Gastrocnemius medialis (tissue), 4 donors: ENCODE results near the gene PPARG. TPM values are rescaled to one million over a fixed set of nuclear protein-coding genes. Genes with fewer than 3 reads are reported as not detected.

Experiments used
- ATAC-seq, 2 donors: fragments of 150-250 bp; one replicate each; pipeline ENCODE4 v1.9.1; 2016
- DNase-seq, 2 donors: peaks; one replicate each; pipeline ENCODE4 v3.0.0-alpha.2; 2019
- H3K27ac ChIP-seq, 4 donors: fragments of 200-600 bp; sonication (generic); 1 replicate in 1 of 4; 2 replicates in 3 of 4; pipeline ENCODE4 v1.5.1; 2016 to 2018; ENCODE audit warnings: mild to moderate bottlenecking in 2 of 4, moderate library complexity in 1 of 4
- H3K27me3 ChIP-seq, 3 donors: fragments of 200-600 bp; sonication (generic) in 2 of 3; 1 replicate in 1 of 3; 2 replicates in 2 of 3; pipeline versions ENCODE4 v1.5.1 to v1.6.0; 2016 to 2019; ENCODE audit warnings: mild to moderate bottlenecking in 1 of 3, moderate library complexity in 1 of 3
- H3K36me3 ChIP-seq, 2 donors: fragments of 200-600 bp; sonication (generic) in 1 of 2; one replicate each; pipeline ENCODE4 v1.5.1; 2017 to 2018
- H3K4me1 ChIP-seq, 2 donors: fragments of 200-600 bp; sonication (generic) in 1 of 2; one replicate each; pipeline ENCODE4 v1.5.1; 2016 to 2017; ENCODE audit warnings: mild to moderate bottlenecking in 2 of 2
- H3K4me3 ChIP-seq, 4 donors: fragments of 200-600 bp; sonication (generic) in 3 of 4; 1 replicate in 1 of 4; 2 replicates in 3 of 4; pipeline ENCODE4 v1.5.1; 2016 to 2019; ENCODE audit warnings: mild to moderate bottlenecking in 2 of 4
- H3K9me3 ChIP-seq, 3 donors: fragments of 200-600 bp; sonication (generic) in 2 of 3; 1 replicate in 1 of 3; 2 replicates in 2 of 3; pipeline ENCODE4 v1.5.1; 2016 to 2019
- POLR2A ChIP-seq, 2 donors: fragments of 450-650 bp; IDR thresholded peaks; one replicate each; pipeline ENCODE4 v1.6.1; 2017; ENCODE audit warnings: antibody characterized with exemption in 2 of 2, mild to moderate bottlenecking in 2 of 2, moderate library complexity in 2 of 2
- in situ Hi-C, 4 donors: fragments of 200-750 bp; cut with MboI; loops; one replicate each; pipeline versions ENCODE4 v1.15.0 to v1.8.0; 2017; ENCODE audit warnings: low sequenced_read_pairs in 4 of 4
- intact Hi-C: fragments of 100-400 bp; cut with DNase I; formaldehyde crosslinking; loops from one replicate; pipeline ENCODE4 v1.15.1; 2023; ENCODE audit warnings: low total_unique reads
- total RNA-seq, 4 donors: library from RNA; depleted of rRNA; stranded (reverse); fragments of >200 nt; gene quantifications; one replicate each; pipeline versions ENCODE4 v1.1.0 to v1.2.3, GENCODE V29; 2016
- TF ChIP-seq, protein P1 (sequence below), 5 experiments: fragments of 450-650 bp in 3 of 5; fragments of 200-600 bp in 2 of 5; sonication (generic) in 2 of 5; IDR thresholded peaks in 4 of 5; conservative IDR thresholded peaks in 1 of 5; 1 replicate in 4 of 5; 2 replicates in 1 of 5; pipeline ENCODE4 v1.5.1; 2016 to 2019; ENCODE audit warnings: antibody characterized with exemption in 5 of 5, mild to moderate bottlenecking in 3 of 5, moderate library complexity in 3 of 5

The PPARG gene
- total RNA-seq, 4 donors from 2014 or later, result 4.9 to 10.6 (median 8.5) TPM

GRCh38 chr3:12442654-12443501, 154.0 kb downstream of the PPARG start:
- Histone ChIP-seq H3K4me1 (peaks cover 0 to 7% of the 10 kb centered on the region in 2 donors), H3K9me3 (no peaks in the 10 kb centered on the region), H3K36me3 (no peaks in the 10 kb centered on the region), H3K27ac (no peak overlapping the region), H3K27me3 (peaks cover 0 to 17% (median 14%) of the 10 kb centered on the region in 3 donors), H3K4me3 (no peak overlapping the region)
- no peak for TF ChIP-seq POLR2A (IDR thresholded peaks at IDR 0.05)
- TF ChIP-seq, protein P1, sequence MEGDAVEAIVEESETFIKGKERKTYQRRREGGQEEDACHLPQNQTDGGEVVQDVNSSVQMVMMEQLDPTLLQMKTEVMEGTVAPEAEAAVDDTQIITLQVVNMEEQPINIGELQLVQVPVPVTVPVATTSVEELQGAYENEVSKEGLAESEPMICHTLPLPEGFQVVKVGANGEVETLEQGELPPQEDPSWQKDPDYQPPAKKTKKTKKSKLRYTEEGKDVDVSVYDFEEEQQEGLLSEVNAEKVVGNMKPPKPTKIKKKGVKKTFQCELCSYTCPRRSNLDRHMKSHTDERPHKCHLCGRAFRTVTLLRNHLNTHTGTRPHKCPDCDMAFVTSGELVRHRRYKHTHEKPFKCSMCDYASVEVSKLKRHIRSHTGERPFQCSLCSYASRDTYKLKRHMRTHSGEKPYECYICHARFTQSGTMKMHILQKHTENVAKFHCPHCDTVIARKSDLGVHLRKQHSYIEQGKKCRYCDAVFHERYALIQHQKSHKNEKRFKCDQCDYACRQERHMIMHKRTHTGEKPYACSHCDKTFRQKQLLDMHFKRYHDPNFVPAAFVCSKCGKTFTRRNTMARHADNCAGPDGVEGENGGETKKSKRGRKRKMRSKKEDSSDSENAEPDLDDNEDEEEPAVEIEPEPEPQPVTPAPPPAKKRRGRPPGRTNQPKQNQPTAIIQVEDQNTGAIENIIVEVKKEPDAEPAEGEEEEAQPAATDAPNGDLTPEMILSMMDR (IDR thresholded peaks at IDR 0.05 in 4 of 5, conservative IDR thresholded peaks at IDR 0.05 in 1 of 5), result no peak
- DNase-seq (no peak), ATAC-seq (no peak)
- intact Hi-C loops (no loop called here), in situ Hi-C loops (no loop called here)

GRCh38 chr3:12443781-12444522, 155.1 kb downstream of the PPARG start:
- H3K27ac ChIP-seq, result no peak overlapping the region
- ATAC-seq, result no peak
- TF ChIP-seq, protein P1 (IDR thresholded peaks at IDR 0.05 in 4 of 5, conservative IDR thresholded peaks at IDR 0.05 in 1 of 5), result no peak
- TF ChIP-seq POLR2A (IDR thresholded peaks at IDR 0.05), result no peak
- H3K9me3 ChIP-seq, result no peaks in the 10 kb centered on the region
- intact Hi-C loops (no loop called here), in situ Hi-C loops (no loop called here)
- H3K36me3 ChIP-seq, result no peaks in the 10 kb centered on the region
- no peak overlapping the region for H3K4me3 ChIP-seq
- peaks cover 0 to 7% of the 10 kb centered on the region in 2 donors for H3K4me1 ChIP-seq
- no peak for DNase-seq
- peaks cover 0 to 17% (median 14%) of the 10 kb centered on the region in 3 donors for H3K27me3 ChIP-seq

DNA sequence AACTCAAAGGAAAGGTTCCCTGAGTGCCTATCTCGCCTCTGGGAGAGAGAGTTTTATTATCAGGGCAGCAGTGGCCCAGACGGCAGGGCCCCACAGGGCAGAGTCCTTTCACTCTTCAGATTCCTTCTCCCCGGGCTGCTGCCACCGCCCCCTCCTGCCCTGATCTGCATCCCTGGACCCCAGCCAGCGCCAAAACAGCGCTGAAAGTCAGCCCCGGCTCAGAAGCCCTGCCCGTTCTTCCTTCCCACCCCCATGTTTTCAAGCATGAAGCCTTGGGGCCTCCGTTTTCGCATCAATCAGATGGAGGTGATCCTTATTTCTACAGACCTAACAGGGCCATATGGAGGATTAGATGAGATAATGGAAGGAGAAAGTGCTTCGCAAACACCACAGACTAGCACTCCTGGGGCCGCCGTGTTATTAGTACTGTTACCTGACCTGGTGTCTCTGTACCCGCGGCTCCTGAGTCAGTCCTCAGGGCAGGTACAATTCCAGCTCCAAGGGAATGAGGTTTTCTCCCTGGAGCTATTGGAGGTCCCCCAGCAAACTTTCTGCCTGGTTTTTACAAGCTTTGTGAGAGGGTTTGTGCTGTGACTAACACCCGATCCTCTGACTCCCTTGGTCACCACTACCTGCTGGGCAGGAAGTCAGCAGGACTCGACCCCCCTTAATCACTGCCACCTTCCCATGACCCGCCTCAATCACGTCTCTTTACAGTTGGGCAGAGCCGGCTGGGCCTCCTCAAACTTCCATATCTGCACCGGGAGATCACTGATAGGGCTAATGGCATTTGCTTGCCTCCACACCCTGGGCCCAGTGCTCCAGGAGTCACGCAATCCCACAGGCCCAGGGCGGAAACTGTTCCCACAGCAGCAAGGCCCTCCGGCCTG, 156.0 kb downstream of the PPARG start:
- Histone ChIP-seq H3K27me3 (peaks cover 0 to 17% (median 14%) of the 10 kb centered on the region in 3 donors), H3K27ac (no peak overlapping the region), H3K4me3 (no peak overlapping the region), H3K9me3 (no peaks in the 10 kb centered on the region), H3K36me3 (no peaks in the 10 kb centered on the region), H3K4me1 (peaks cover 0 to 7% of the 10 kb centered on the region in 2 donors)
- intact Hi-C loops (no loop called here), in situ Hi-C loops (no loop called here)
- ATAC-seq (no peak), DNase-seq (no peak)
- TF ChIP-seq, protein P1 (IDR thresholded peaks at IDR 0.05 in 4 of 5, conservative IDR thresholded peaks at IDR 0.05 in 1 of 5), result no peak
- TF ChIP-seq POLR2A (IDR thresholded peaks at IDR 0.05), result no peak

- Histone ChIP-seq H3K4me3 (no peak overlapping the region), H3K36me3 (no peaks in the 10 kb centered on the region), H3K27ac (no peak overlapping the region), H3K9me3 (no peaks in the 10 kb centered on the region), H3K4me1 (peaks cover 0 to 7% of the 10 kb centered on the region in 2 donors), H3K27me3 (peaks cover 0 to 17% (median 14%) of the 10 kb centered on the region in 3 donors)
- in situ Hi-C loops (no loop called here), intact Hi-C loops (no loop called here)
- TF ChIP-seq, protein P1 (IDR thresholded peaks at IDR 0.05 in 4 of 5, conservative IDR thresholded peaks at IDR 0.05 in 1 of 5), result no peak
- TF ChIP-seq POLR2A (IDR thresholded peaks at IDR 0.05), result no peak
- no peak for ATAC-seq
- no peak for DNase-seq
Measured at GRCh38 chr3:12445523-12446240, 156.8 kb downstream of the PPARG start.
